ENCODE results near the gene WNT4. TPM values are rescaled to one million over a fixed set of nuclear protein-coding genes. Genes with fewer than 3 reads are reported as not detected.
A peak's percentile ranks its signal among the peaks of the same experiment; 100 is the strongest.

The WNT4 gene
- total RNA-seq, 4 donors from 2014 or later = 21.3 to 42.7 (median 24.5) TPM

DNA sequence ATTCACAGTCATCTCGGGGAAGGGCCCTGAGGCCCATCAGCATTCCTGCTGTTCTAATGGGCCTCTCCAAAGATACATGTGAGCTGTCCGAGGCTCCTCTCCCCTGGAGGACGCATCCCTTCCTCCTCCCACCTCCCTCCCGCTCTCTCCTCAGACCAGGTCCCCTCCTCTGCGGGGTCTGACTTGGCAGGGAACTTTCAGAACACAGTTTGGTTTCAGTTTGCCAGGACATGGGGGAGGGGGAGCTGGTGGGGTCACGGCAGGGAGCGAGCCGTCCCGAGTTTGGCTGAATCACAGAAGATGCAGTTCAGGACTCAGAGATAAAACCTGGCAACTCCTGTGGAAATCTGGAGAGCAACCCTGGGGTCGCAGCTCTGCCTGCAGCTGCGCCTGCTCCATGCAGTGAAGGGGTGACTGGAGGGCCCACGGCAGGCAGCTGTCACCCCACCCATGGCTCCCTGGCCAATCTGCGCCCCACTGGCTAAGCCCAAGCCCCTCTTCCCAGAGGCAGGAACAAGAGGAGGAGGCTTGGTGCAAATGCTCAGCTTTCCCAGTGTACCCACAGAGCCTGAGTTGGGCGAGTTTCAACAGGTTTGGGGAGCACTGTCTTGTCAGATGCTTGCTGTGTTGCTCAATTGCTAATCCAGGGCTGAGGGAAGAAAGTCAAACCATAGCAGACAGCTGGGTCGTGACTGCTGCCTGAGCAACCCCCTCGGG, 5.7 kb downstream of the WNT4 start:
- Histone ChIP-seq H3K9me3 (no peaks in the 10 kb centered on the region), H3K36me3 (no peaks in the 10 kb centered on the region), H3K4me1 (peaks cover 68% of the 10 kb centered on the region), H3K27ac (peak overlapping the region; percentile 30), H3K4me3 (no peak overlapping the region), H3K27me3 (peaks cover 12% of the 10 kb centered on the region)
- TF ChIP-seq CTCF (IDR thresholded peaks at IDR 0.05) (no peak), POLR2AphosphoS5 (IDR thresholded peaks at IDR 0.05) (no peak), EP300 (IDR thresholded peaks at IDR 0.05) (no peak), POLR2A (IDR thresholded peaks at IDR 0.05) (no peak)
- 20% methylated on average over 3 of the region's 16 CpGs for WGBS
- DNase-seq (ENCODE audit: low spot score in 2 of 2) = no peak

DNA sequence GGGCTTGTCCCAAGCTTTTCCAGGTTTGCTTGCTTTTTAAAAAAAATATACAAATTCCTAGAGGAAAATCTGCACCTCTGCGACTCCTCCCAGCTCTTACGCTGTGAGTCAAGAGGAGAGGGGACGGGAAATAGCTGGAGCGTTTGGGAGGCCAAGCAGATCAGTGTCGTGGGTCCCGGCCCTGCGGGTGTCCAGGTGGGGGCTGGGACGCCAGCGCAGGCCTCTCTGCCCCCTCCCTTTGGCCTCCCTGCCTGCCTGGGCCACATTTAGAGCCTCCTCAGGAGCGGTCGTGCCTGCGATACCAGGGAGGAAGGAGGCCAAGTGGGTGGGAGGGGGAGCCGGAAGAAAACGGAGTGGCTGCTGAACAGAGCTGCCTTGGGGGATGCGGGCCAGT, 9.0 kb downstream of the WNT4 start:
- H3K36me3 ChIP-seq = no peaks in the 10 kb centered on the region
- H3K4me3 ChIP-seq = no peak overlapping the region
- DNase-seq (ENCODE audit: low spot score in 2 of 2) = no peak
- WGBS = 43% methylated on average over 15 of the region's 15 CpGs
- H3K27ac ChIP-seq = no peak overlapping the region
- peaks cover 46% of the 10 kb centered on the region for H3K4me1 ChIP-seq
- TF ChIP-seq POLR2AphosphoS5 (IDR thresholded peaks at IDR 0.05) (no peak), EP300 (IDR thresholded peaks at IDR 0.05) (no peak)
- H3K27me3 ChIP-seq = no peaks in the 10 kb centered on the region
- no peaks in the 10 kb centered on the region for H3K9me3 ChIP-seq

DNA sequence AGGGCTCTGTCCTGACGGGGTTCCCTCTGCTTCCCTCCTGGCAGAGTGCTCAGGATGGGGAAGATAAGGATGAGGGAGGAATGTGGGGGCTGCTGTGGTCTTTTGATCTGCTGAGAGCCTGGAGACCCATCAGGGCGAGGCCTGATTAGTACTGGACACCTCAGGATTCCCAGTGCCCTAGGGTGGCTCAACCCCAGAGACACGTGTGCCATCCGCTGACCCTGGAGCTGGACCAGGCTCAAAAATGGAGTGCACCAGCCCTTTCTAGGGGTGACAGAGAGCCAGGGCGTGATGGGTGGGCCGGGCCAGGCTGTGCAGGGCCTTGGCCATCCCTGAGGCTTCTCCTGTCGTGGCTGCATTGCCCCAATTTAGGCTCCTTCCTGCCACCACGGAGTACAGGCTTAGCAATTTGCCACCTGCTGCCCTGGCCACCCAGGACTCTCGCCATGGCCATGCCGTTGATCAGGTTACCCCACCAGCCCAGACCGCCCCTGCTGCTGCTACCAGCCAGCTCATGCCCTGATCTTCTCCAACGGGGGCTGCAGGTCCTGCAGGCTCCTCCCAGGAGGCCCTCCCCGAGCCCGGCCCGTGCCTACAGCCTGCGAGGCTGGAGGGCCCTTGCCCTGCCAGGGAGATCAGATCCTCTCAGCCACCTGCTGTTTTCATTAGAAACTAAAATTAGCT, 9.5 kb downstream of the WNT4 start:
- DNase-seq (ENCODE audit: low spot score in 2 of 2) = no peak
- TF ChIP-seq POLR2A (IDR thresholded peaks at IDR 0.05) (no peak), EP300 (IDR thresholded peaks at IDR 0.05) (no peak), POLR2AphosphoS5 (IDR thresholded peaks at IDR 0.05) (no peak), CTCF (IDR thresholded peaks at IDR 0.05) (no peak)
- H3K4me1 ChIP-seq = peaks cover 41% of the 10 kb centered on the region
- H3K4me3 ChIP-seq = no peak overlapping the region
- no peaks in the 10 kb centered on the region for H3K27me3 ChIP-seq
- H3K27ac ChIP-seq = no peak overlapping the region
- no peaks in the 10 kb centered on the region for H3K9me3 ChIP-seq
- no peaks in the 10 kb centered on the region for H3K36me3 ChIP-seq
- WGBS = 72% methylated on average over 10 of the region's 16 CpGs

DNA sequence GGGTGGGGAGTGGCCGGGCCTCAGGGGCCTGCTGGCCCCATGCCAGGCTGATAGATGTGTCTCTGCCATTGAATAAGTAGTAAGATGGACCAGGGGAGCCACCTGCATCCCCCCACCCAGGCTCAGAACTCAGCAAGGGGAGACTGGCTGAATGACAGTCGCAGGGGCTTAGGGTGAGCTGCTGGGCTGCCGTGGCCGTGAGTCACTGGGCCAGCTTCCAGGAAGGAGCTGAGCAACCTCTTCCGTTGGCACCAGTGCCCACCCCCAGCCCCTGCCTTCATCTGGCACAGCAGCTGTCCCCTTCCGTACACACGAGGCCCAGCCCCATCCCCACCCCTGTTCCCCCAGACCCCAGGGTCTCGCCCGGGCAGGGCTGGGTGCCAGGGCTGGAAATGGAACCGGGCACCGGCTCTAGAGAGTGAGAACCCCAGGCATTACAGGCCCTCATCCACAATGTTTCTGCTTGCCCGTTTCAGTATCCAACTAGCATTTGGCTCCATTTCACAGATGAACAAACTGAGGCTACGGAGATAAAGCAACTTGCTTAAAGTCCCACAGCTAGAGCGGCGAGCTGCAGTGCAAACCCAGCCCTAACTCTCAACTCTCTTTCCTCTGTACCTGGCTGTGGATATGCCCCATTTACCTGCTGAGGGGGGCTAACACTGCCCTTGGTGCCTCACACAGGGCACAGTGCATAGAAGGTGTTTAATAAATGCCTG, 10.2 kb downstream of the WNT4 start:
- TF ChIP-seq POLR2A (IDR thresholded peaks at IDR 0.05) (no peak), POLR2AphosphoS5 (IDR thresholded peaks at IDR 0.05) (no peak), EP300 (IDR thresholded peaks at IDR 0.05) (no peak), CTCF (IDR thresholded peaks at IDR 0.05) (no peak)
- Histone ChIP-seq H3K4me1 (peaks cover 34% of the 10 kb centered on the region), H3K27ac (no peak overlapping the region), H3K36me3 (no peaks in the 10 kb centered on the region), H3K9me3 (no peaks in the 10 kb centered on the region), H3K27me3 (no peaks in the 10 kb centered on the region), H3K4me3 (no peak overlapping the region)
- 43% methylated on average over 8 of the region's 15 CpGs for WGBS
- DNase-seq (ENCODE audit: low spot score in 2 of 2) = no peak

DNA sequence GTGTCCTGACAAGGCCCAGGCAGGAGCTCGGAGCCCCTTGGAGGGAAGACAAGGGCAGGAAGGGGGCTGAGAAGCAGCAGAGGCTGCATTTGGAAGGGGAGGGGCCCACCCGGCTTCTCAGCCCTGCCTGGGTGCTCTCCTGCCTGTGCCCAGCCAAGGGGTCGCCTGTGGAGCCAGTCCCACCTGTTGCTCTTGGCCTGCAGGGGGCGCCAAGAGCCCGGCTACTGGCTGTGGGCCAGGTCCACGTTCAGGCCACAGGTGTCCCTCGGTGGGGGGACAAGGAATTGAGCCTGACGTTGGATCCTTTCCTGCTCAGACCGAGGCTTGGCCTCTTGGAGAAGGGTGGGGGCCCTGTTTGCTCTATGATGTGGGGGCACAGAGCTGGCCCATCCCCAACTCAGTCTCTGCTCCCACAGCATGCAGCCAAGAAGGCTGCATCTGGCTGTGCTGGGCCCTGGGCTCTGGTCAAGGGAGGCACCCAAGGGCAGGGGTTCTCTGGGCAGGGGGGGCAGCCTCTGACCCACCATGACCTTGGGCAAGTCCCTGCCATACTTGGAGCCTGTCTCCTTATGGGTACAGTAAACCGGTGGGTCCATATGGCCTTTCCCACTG, 10.9 kb downstream of the WNT4 start:
- TF ChIP-seq CTCF (IDR thresholded peaks at IDR 0.05) = peak; percentile 43 to 69
- no peak for TF ChIP-seq EP300 (IDR thresholded peaks at IDR 0.05)
- TF ChIP-seq POLR2AphosphoS5 (IDR thresholded peaks at IDR 0.05) = no peak
- no peak for TF ChIP-seq POLR2A (IDR thresholded peaks at IDR 0.05)
- Histone ChIP-seq H3K27me3 (no peaks in the 10 kb centered on the region), H3K27ac (no peak overlapping the region), H3K9me3 (no peaks in the 10 kb centered on the region), H3K36me3 (no peaks in the 10 kb centered on the region), H3K4me3 (no peak overlapping the region), H3K4me1 (peaks cover 27% of the 10 kb centered on the region)
- WGBS = 25% methylated on average over 2 of the region's 10 CpGs
- no peak for DNase-seq (ENCODE audit: low spot score in 2 of 2)
